Left lobe of liver (tissue), 2 donors: ENCODE measurements around the gene BEAN1. TPM values are rescaled to one million over a fixed set of nuclear protein-coding genes. Genes with fewer than 3 reads are reported as not detected.
"Not testable (repeated sequence)": the region's sequence is repeated elsewhere in the genome, so short reads cannot be mapped to it uniquely, and the experiment has no call there.

Experiments
- ATAC-seq: fragments of 200-7000 bp; cut with Tn5 transposase; one replicate; pipeline ENCODE4 v1.9.1; 2020; ENCODE audit warnings: mild to moderate bottlenecking, moderate library complexity
- DNase-seq: peaks from one replicate; pipeline ENCODE4 v3.0.0-alpha.2; 2020; ENCODE audit warnings: low spot score
- total RNA-seq: library from RNA; stranded (reverse); gene quantifications from one replicate; pipeline ENCODE4 v1.2.1, GENCODE V29; 2021
- donor health status: DM: no; HTN: no; CAD: no; lungs with moderate emphysema.
- donor health status: DM: no; HTN: yes; CAD: no.

The BEAN1 gene
- total RNA-seq, 1 donor from 2014 or later, result 0.38 TPM

DNA sequence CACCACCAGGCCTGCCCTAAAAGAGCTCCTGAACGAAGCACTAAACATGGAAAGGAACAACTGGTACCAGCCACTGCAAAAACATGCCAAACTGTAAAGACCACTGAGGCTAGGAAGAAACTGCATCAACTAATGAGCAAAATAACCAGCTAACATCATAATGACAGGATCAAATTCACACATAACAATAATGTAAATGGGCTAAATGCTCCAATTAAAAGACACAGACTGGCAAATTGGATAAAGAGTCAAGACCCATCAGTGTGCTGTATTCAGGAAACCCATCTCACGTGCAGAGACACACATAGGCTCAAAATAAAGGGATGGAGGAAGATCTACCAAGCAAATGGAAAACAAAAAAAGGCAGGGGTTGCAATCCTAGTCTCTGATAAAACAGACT lies 70.8 kb downstream of the BEAN1 start:
- DNase-seq, ATAC-seq: not testable (repeated sequence)

DNA sequence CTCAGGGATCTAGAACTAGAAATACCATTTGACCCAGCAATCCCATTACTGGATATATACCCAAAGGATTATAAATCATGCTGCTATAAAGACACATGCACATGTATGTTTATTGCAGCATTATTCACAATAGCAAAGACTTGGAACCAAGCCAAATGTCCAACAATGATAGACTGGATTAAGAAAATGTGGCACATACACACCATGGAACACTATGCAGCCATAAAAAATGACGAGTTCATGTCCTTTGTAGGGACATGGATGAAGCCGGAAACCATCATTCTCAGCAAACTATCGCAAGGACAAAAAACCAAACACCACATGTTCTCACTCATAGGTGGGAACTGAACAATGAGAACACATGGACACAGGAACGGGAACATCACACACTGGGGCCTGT lies 74.5 kb downstream of the BEAN1 start:
- DNase-seq, ATAC-seq: not testable (repeated sequence)

DNA sequence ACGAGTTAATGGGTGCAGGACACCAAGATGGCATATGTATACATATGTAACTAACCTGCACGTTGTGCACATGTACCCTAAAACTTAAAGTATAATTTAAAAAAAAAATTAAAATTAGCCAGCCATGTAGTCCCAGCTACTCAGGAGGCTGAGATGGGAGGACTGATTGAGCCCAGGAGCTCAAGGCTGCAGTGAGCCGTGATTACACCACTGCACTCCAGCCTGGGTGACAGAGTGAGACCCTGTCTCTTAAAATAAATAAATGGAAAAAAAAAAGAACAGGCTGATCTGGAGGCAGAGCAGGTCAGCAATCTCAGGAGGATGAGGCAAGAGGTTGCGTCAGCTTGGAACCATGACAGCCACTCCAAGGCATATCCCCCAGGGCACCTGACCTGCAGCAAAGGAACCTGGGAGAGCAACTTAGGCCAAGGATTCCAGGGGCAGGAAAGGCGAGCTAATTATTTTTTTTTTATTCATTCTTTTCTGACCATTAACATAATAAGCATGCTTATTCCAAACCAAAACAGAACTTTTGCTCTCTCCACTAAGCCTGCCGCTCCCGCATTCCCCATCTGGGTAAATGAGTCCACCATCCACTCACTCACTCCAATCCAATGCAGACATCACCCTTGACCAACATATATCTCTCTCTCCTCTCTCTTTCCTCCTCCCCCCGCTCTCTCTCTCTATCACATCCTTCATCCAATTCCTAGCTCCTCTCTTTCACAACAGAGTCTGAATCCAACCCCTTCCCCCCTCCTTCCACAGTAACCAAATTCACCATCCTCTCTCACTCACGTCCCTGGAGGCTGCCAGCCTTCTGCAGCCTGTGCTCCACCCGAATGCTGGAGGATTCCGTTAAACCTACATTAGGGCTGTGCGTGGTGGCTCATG lies 75.2 kb downstream of the BEAN1 start:
- ATAC-seq (peak; percentile 79), DNase-seq (peak; percentile 92)

DNA sequence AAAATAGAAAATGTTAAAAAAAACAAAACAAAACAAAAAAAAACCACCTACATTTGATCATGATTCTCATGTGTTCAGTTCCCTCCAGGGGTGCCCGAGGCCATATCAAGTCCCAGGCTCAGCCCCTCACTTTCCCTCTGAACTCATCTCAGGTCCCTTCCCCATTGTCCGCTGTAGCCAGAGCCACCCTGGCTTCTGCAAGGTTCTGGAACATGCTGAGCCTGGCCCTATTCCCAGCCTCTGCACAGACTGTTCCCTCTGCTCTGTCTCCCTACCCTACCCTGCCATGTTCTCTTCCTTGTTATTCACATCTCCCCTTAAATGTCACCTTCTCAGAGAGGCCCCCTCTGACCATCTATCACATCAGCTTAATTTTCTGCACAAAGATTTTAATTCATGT lies 75.9 kb downstream of the BEAN1 start:
- ATAC-seq (peak; percentile 86), DNase-seq (peak; percentile 91)

DNA sequence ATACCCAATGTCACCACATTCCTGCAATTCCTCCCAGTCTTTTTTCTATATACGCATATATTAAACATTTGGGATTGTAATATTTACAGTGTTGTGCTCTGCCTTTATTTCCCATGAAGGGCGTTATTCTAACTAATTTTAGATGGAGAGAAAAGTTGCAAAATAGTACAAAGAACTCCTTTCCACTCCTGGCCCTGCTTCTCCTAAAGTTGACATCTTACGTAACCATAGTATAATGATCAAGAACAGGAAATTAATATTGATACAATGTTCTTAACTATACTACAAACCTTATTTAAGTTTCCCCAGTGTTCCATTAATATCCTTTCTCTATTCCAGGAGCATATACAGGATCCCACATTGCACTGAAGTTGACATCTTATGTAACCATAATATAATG lies 76.5 kb downstream of the BEAN1 start:
- ATAC-seq (peak; percentile 35), DNase-seq (no peak)

DNA sequence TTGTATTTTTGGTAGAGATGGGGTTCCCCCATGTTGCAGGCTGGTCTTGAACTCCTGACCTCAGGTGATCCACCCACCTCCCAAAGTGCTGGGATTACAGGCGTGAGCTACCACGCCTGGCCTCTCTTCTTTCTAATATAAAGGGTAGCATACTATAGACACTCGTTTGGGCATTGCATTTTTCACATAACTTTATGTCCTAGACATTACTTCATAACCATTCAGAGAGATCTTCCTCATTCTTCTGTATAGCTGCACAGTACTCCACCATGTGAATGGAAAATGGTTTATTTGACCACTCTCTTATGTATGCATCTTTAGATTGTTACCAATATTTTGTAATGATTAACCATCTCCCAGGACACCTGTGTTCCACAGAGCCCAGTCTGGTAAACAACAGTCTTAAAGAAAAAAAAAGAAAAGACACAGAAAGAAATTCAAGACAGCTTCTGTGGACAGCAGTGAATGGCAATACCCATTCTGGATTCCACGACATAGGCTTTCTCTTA lies 80.7 kb downstream of the BEAN1 start:
- ATAC-seq (no peak), DNase-seq (no peak)

DNA sequence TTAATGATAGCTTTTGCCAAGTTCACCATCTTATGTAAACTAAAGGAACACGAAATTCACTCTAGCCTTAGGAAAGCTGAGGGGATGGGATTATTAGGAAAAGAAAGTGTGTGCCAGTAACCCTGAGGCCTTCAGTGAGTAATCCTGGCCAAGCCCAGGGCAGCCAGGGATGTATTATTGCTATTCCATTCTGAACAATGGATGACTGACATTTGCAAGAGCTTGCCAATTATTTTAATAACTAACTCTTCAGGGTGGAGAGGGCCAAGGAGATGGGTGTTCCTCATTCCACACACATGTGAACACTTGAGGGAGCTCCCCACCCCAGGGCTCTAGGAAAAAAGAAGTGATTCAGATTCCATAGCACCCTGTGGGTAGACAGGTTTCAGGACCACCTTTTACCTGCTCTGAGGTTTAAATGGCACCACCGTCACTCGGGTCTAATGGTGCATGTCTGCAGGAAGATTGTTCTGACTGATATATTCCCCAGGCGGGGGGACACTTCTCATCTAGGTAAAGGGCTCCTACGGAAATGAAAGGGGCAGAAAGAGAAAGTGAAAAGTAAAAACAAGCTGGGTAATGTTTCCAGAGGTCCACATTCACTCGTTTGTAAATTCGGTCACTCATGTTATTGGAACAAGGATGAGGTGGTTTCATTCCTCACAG lies 81.3 kb downstream of the BEAN1 start:
- no peak for DNase-seq
- peak; percentile 5 for ATAC-seq

DNA sequence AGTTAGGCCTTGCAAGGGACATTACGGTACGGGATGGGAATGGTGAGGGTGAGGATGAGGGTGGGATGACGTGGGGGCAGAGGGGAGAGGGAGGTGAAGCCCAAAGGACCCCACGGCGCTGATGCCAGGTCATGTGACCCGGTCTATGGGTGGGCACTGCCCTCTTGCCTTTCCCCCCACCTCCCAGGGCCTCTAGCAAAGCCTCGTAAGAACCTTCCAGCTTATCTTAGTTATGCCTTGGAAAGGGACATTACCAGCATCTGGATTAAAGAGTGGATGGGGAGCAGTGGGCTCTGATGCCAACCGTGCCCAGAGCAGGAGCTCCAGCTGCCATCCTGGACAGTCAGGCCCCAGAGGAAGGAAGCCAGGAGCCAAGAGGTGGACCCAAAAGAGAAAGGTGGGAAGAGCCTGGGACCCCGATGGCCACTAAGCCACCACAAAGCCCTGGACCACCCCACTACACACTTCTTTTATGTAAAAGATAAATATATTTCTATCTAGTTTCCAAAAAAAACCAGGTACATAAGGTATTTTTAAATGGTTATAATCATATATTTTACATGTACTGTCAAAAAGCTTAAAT lies 81.9 kb downstream of the BEAN1 start:
- no peak for ATAC-seq
- no peak for DNase-seq

DNA sequence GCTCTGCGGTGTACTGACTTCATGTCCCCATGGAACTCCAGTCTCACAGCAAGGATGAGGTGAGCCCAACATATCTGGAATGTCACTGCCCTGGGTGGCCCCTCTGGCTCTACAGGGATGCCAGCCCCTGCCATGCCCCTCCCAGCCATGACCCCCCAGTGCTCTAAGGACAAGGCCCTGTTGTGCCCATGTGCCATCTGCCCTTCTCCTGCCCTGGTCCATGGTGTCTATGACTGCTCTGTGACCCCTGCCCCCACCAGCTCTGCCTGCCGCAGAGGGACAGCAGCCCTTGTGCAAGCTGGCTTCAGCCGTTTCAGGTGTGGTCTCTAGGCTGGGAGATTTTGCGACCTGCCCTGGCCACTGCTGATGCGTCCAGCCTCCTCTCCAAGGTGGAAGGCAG lies 82.5 kb downstream of the BEAN1 start:
- DNase-seq (no peak), ATAC-seq (peak; percentile 52)

DNA sequence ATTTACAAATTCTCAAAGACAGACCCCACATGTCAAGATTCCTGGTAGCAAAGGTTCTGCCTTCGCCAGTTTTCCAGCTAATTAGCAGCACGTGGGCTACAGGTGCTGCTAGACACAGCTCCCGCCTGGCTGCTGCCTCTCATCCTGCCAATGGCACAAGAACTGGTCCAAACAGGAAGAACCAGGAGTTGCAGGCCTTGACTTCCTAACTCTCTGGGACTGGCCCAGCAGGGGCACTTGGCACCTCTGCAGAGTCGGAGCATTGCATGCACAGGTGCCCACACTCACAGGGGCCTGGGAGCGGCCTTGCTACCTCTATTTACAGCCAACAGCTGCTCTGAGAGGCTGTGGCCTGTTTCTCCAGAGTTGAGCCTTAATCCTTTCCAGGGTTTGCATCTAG lies 83.2 kb downstream of the BEAN1 start:
- DNase-seq (no peak), ATAC-seq (peak; percentile 4)

DNA sequence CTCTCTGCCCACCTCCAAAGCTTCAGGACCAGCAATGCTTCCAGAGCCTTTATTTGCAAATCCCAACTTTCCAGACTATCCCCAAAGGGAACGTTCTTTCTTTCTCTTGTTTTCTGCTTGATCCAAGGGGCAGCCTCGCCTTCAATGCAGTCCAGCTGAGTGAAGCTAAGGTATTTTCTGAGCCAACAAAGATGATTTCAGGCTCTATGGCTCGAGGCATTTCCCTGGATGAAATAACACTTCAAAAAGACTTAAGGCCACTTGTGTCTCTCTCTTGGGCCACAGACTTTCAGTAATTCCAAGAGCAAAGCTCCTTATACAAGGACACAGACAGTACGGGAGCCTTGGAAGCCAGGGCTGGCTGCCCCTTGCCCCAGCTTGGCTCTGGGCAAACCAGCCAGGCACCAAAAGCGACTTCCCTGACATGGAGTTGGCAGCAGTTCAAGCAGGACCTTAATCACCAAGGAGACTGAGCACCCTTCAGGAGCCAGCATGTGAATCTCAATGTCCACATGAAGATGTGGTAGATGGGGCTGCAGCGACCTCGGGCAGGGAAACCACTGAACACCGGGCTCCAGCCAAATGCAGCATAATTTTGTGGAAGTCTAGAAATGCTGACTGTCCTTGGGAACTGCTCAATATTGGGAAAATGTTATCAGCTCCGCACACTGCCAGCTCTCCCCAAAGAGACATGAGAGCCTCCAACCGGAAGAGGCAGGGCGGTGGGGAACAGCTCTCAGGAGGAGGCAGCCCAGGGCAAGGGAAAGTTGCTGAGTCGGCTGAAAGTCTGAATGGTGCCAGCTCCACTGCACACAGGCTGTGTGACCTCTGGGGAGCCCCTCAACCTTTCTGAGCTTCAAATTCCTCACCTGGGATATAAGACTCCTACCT lies 83.9 kb downstream of the BEAN1 start:
- ATAC-seq (peak; percentile 46), DNase-seq (no peak)

DNA sequence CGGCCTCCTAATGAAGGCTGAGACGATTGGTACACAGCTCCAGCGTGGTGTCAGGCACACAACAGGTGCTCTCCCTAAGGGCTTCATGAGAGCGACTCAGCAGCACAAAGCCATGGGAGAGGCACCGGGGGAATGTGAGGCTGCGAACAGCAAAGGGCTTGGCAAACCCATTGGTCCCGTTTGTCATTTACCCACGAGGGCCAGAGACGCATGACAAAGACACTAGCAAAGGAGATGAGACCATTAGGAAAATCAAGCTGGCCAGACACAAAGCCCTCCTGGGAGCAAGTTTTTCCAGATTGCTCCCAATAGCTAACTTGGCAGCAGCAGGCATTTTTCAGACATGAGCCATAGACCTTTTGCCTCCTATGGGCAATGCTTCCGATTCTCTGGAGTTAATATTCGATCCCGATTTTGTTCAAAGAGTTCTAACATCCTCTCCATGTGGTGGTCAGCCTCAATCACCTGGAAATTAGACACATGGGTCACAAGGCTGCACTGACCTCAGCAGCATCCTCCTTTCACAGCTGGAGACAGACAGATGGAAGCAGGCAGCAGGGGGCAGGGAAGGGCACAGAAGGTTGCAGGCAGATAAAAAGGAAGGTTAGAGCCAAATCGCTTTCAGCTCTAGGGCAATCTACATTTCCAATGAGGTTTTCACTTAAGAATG lies 84.6 kb downstream of the BEAN1 start:
- peak; percentile 9 for ATAC-seq

DNA sequence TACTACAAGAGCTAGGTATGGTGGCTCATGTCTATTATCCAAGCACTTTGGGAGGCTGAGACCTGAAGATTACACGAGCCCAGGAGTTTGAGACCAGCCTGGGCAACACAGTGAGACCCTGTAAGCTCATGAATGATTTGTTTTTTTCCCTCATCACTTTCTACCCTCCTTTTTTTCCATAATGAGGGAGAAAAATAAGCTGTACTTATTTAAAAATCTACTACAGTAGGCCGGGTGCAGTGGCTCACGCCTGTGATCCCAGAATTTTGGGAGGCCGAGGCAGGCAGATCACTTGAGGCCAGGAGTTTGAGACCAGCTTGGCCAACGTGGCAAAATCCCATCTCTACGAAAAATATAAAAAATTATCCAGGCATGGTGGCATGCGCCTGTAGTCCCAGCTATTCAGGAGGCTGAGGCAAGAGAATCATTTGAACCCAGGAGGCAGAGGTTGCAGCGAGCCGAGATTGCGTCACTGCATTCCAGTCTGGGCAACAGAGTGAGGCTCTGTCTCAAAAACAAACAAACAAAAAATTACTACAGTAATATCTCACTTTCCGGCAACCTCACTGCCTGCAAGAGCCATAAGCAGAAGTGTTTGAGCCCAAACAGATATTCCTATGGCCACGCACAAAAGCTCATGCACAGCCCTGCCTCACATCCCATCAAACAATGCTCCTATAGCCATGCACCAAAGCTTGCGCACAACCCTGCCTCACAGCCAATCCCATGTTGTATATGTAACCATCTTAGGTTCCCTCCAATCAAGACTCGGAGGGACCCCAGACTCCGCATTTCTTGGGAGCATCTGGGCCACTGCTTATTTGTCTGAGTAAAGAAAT lies 85.4 kb downstream of the BEAN1 start:
- DNase-seq, result peak; percentile 76

More for the DNA sequence above, 84.6 kb downstream of the BEAN1 start:
- no peak for DNase-seq

DNA sequence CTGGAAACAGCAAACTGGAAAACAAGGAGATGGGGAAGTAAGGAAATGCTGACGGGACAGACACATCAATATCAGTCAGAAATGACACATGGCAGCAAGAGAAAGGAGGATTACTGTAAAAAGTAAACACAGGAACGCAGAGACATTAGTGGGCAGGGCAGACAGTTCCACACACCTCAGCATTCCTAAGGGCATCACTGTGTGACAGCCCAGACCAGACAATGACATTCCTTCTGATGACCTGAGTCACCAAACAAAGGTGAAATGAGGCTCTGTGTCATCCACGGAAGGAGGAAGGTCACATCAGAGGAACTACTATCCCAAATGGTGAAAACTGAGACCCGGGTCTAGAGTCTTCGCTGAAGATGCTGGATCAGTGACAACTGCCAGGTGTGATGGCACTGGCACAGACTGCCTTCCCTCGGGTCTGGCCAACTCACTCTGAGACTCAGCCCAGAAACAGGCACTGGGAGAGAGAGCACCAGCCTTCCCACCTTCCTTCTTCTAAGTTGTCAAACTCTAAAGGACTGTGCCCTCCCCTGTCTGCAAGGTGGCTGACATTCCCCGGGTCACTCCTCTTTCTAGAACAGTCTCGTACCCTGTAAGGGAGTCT lies 86.1 kb downstream of the BEAN1 start:
- no peak for DNase-seq
- no peak for ATAC-seq

More for the DNA sequence above, 85.4 kb downstream of the BEAN1 start:
- no peak for ATAC-seq

DNA sequence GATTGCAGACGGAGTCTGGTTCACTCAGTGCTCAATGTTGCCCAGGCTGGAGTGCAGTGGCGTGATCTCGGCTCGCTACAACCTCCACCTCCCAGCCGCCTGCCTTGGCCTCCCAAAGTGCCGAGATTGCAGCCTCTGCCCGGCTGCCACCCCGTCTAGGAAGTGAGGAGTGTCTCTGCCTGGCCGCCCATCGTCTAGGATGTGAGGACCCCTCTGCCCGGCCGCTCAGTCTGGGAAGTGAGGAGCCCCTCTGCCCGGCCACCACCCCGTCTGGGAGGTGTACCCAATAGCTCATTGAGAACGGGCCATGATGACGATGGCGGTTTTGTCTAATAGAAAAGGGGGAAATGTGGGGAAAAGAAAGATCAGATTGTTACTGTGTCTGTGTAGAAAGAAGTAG lies 87.3 kb downstream of the BEAN1 start:
- not testable (repeated sequence) for ATAC-seq, DNase-seq

DNA sequence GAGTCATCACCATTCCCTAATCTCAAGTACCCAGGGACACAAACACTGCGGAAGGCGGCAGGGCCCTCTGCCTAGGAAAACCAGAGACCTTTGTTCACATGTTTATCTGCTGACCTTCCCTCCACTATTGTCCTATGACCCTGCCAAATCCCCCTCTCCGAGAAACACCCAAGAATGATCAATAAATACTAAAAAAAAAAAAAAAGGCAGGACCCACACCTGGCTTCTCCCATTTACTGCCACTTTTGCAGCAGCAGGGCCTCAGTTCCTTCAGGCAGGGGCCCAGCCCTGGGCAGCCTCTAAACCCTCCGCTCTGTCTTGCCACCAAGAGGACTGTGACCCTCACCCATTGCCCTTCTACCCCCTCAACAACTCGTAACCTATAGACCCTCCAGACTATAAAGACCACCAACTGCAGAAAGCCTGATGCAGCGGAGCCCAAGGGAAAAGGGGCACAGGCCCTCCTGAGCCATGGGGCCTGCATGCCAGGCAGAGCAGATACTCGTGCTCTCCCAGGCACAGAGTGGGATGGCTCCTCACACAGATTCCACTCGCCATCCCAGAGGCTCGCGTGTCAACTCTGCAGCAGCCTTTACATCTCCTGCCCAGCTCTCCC lies 88.0 kb downstream of the BEAN1 start:
- DNase-seq, ATAC-seq: not testable (repeated sequence)

DNA sequence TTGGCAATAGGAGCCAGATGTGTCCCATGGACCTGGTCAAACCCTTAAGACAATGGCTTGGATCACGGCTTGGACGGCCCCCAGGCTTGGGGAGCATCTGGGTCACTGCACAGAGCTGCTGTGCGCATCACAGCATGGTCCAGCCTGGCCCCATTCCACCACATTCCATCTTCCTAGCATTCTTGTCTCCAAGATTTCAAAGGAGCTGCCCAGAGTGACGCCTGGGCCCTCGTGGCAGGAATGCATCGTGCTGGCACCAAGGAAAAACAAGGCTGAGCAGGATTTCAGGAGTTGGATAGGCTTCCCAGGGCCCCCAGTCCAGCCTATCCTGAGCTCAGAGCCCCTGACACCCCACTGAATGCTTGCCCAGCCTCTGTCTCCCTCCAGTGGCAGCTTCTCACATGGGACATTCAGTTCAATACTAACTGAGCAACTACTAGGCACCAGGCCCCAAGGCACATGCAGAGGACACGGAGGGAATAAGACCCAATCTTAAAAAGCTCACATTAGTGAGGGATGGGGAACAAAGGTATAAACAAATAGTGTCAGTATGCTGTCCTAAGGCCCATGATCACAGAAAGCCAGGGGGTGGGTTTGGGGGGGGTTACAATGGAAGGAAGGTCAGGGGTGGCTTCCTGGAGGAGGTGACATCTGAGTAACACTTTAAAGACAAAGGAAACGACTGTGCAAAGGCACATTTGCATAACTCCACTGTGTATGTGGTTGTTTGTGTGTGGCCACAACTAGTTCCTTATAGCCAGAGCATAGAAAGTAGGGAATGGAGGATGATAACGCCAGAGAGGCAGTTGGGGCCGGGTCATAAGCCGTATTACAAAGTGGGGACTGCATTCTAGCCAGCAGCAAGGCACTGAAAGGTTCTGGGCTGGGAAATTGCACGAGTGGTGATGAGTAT lies 88.8 kb downstream of the BEAN1 start:
- ATAC-seq (no peak), DNase-seq (no peak)
